HG03060 (cell line): ENCODE data around the gene SLC37A4.
"Not testable (repeated sequence)": the region's sequence is repeated elsewhere in the genome, so short reads cannot be mapped to it uniquely, and the experiment has no call there.

Experiments used
- ATAC-seq: cut with Tn5 transposase; IDR thresholded peaks from one replicate; pipeline ENCODE4 v1.9.1; 2021; ENCODE audit warnings: low read depth, moderate number of reproducible peaks; ENCODE audit not compliant: unreplicated experiment

SLC37A4 gene

DNA sequence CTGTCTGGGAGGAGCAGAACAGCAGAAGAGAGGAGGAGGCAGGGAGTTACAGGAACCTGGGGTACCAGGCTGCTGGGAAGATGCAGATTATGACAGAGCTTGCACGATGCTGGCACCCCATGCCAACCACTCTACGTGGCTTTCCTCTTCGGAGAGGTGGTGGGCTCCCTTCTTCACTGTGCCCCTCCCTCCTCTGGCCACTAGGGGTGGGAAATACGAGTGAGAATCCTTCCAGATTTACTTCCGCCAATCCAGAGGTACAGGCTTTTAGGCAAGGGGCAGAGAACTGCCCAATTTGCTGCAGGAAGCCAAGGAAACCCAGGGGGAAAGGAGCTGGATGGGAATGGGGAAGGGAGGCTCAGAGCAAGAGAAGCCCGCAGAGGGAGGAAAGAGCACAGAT, 14.0 kb upstream of the SLC37A4 start:
- ATAC-seq: no peak

DNA sequence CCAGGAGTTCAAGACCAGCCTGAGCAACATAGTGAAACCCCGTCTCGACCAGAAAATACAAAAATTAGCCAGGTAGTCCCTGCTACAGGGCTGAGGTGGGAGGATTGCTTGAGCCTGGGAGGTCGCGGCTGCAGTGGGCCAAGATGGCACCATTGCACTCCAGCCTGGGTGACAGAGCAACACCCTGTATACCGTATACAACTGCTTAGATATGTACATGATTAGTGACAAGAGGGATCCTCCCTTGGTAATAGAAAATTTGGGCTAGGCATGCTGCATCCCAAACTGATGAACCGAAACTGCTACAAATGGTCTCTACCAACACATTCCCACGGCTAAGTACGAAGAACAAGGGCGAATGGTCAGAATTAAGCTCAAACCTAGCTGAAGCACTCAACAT, 12.2 kb upstream of the SLC37A4 start:
- ATAC-seq: no peak

DNA sequence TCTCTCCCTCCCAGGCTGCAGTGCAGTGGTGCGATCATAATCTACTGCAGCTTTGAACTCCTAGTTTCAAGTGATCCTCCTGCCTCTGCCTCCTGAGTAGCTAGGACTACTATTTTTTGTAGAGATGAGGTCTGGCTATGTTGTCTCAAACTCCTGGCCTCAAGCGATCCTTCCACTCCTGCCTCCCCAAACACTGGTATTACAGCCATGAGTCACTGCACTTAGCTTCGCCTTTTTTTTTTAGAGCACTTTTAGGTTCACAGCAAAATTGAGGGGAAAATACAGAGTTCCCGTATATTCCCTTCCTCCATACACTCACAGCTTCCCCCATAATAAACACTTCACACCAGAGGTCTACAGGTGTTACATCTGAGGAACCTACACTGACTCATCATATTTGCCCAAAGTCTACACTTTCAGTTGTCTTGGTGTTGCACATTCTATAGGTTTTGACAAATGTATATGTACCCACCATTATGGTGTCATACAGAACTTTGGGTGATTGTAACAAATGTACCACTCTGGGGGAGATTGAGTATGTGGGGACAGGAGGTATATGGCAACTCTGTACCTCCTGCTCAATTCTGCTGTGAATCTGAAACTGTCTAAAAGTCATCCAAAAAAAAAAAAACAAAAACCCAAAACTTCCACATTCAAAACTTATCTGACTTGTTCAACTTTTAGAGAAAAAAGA, 11.3 kb upstream of the SLC37A4 start:
- ATAC-seq: no peak

DNA sequence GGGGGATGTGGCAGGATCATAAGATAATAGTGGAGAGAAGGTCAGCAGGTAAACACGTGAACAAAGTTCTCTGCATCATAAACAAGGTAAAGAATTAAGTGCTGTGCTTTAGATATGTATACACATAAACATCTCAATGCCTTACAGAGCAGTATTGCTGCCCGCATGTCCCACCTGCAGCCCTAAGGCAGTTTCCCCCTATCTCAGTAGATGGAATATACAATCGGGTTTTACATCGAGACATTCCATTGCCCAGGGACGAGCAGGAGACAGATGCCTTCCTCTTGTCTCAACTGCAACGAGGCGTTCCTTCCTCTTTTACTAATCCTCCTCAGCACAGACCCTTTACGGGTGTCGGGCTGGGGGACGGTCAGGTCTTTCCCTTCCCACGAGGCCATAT, 8.8 kb upstream of the SLC37A4 start:
- not testable (repeated sequence) for ATAC-seq

DNA sequence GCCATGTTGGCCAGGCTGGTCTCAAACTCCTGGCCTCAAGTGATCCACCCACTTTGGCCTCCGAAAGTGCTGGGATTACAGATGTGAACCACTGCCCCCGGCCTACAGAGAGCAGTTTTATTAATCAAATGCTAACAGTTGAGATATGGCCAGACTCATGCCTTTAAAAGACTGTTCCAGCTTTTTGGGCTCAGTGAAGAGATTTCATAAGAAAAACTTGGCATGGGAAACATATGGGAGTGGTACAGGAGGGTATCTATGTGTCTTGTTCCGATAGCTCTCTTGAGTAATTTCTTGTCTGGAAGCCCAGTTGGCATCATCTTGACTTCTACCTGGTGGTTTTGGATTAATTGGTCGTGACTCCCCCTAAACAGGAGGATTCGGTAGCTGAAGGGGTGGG, 8.2 kb upstream of the SLC37A4 start:
- no peak for ATAC-seq

DNA sequence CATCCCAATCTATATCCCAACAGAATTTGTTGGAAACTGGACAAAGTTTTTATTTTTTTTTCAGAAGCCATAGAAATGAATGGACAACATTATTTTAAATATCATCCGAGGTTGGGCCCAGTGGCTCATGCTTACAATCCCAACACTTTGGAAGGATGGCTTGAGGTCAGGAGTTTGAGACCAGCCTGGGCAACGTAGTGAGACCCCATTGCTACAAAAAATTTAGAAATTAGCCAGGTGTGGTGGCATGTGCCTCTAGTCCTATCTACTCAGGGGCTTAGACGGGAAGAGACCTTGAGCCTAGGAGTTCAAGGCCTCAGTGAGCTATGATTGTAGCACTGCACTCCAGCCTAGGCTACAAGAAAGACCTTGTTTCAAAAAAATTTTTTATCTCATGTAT, 4.1 kb upstream of the SLC37A4 start:
- ATAC-seq: no peak

DNA sequence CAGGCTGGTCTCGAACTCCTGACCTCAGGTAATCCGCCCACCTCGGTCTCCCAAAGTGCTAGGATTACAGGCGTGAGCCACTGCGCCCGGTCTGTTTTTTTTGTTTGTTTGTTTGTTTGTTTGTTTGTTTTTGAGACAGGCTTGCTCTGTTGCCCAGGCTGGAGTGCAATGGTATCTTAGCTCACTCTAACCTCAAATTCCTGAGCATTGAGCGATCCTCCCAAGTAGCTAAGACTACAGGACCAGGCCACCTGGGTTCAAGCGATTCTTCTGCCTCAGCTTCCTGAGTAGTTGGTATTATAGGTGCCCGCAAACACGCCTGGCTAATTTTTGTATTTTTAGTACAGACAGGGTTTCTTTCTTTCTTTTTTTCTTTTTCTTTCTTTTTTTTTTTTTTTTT, 2.7 kb upstream of the SLC37A4 start:
- not testable (repeated sequence) for ATAC-seq

DNA sequence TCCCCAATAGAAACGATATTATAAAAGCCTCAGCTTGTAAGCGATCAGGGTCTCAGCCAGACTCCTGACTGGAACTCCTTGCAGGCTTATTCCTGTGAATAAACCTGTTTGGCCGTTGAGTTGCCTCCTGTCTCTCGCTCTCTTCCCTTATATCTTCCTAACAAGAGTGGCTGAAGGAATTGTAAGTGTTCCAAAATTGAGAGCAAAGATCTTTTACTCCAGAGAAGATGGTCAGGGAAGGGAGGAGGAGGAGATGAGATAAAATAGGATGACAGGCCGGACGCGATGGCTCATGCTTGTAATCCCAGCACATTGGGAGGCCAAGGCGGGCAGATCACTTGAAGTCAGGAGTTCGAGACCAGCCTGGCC, 1.2 kb upstream of the SLC37A4 start:
- ATAC-seq: no peak

DNA sequence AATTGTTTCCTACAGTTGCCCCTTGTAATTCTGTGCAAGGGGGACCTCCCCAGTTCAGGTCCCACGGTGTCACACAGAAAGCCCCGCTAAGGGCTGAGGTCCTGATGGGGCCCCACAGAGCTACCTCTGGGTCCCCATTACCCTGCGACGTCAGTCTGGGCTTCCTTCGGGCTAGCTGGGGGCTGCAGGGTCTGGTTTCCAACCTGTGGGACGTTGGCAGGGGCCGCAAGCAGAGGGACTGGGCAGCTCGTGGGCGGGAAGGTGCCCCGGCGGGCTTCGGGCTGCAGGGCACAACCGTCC, 698 bp downstream of the SLC37A4 start:
- ATAC-seq: no peak

DNA sequence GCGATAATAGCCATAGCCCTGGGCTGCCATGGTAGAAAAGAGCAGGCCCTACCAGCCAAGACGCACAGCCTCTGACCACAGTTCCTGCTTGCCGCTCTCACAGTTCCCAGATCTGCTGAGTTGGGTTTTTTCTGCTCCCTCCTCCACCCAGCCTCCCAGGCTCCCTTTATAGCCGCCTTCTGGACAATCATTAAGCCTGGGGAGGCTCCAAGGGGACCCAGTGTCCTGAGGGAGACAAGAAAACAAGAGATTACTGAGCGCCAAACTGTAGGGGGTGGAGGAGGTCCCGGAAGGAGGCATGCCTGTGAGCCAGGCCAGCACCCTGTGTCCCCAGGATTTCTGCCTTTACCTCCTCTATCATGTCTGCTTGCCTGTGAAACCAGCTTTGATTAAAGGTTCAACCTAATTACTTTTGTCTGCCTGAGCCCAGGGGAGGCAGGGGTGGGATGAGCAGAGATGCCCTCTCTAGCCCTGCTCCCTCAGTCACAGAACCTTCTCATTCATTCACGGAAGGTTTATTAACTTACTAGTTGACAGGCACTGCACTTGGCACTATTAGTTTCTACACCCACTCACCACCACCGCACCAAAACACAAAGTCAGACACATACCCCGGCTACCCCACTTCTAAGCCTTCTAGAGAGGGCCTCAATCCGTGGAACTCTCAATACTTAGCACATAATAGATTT, 1.2 kb downstream of the SLC37A4 start:
- no peak for ATAC-seq

DNA sequence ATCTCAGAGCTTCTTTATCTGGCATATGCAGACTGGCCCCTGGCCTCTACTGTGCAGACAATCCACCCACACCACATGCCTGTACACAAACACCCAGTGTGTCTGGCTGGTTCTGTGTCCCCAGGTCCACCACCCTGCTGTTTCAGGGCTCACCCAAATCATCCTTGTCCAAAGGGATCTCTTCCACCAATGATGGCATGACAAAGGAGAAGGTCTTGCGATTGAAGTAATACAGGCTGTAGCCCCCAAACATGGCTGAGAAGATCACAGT, 1.7 kb downstream of the SLC37A4 start:
- no peak for ATAC-seq

DNA sequence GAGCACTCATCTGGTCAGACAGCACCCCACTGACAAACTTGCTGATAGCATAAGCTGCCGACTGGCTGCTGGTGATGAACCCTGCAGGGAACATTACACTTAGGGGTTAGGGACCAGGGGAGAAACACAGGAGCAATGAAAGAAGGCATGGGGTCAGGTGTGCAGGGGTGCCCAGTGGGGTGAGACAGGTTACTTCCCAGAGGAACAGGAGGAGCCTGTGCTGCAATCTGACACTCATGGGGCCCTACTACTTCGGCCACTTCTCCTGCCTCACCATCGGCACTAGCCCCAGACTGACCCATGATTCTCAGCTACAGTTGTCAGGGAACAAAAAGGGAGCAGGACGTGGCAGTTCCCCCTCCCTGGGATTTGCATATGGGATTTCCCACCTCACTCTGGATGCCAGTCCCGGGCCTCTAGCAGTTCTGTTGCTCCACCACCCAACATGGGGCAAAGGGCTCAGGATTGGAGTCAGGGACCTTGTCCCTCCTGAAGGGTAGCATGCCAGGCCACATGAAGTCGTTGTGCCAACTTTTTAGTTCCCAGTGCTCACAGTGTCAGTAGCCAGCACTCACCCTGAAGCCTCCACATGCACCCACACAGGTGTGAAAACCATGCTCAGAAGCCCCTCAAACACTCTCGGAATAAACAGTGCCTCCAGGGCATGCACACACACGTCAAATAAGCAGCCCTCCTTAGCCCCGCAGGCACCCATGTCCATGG, 2.2 kb downstream of the SLC37A4 start:
- no peak for ATAC-seq

DNA sequence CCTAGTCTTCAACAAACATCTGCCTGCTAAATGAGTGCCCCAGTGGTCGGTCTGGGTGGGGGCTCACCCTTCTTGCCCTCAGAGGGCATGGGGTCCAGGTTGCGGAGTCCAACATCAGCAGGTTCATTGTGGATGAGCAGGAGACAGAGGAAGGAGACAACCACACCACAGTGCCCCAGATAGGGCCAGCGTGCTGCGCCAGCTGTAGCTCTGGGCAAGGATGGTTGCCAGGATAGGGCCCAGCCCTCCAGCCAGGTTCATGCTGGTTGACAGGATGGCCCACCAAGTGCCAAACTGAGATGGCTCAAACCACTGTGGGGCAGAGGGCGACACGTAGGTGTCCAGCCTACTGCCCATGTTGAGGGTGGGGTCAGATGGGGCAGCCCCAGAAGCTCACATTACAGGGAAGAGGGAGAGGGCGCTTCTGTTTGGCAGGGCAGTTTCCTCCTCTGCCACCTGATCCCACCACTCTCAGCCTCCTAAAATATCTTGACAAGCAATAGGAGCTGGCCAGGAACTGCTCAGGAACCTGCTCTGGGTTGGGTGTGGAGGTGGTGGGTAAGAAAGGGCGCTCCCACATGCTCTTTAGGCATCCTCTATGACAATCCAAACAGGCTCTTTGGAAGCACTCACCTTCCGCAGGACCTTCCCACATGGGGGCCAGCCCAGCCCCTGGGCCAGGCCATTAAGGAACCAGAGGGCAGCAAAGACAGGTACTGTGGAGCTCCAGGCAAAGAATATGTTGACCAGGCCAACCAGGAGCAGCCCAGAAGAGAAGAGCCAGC, 2.9 kb downstream of the SLC37A4 start:
- no peak for ATAC-seq

DNA sequence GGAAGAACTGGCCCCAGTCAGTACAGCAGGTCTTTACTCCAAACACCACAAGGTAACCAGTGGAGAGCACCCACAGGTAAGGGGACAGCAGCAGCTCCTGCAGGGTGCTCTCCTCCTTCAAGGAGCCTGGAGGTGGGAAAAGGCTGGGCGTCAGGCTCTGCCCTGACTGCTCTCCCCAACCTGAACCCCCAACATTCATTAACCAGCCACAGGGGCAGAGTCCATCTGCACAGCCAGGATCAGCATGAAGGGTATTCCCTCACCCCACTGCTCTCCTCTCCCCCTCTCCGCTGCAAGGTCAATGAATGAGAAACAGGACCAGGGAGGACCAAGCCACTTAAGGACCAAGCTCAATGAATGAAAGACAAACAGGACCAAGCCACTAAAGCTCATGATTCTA, 3.7 kb downstream of the SLC37A4 start:
- ATAC-seq: no peak

DNA sequence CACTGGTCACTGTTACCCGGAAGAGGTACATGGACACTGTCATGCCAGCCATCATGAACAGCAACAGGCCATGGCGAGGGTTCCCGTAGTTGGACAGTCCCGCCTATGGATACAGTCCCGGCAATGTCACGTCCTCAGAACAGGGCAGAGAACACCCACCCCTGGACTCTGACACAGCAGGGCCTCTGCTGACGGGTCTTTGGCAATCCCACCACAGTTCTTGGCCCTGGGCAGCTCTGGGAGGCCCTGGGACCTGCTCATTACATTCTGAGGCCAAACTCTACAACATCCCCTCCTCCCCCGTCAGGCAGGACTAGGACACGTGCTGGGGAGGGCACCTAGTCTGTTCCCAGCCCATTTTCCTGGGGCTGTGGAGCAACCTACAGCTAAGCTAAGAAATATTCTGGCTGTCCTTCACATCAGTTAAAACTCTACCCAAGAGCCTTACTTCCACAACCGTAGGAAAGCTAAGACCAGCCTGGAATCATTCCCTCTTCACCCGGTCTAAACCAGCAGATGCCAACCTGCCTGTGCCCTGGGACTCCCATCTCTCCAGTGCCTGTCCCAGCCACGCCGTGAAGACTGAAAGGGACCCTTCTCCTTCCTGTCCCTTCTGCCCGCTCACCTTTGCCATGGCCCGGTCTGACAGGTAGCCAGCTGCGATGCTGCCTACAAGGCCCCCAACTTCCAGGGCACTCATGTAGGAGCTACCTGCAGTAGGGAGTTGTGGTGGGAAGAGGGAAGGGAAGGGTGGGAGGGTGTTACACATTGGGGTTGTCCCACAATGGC, 4.5 kb downstream of the SLC37A4 start:
- no peak for ATAC-seq

DNA sequence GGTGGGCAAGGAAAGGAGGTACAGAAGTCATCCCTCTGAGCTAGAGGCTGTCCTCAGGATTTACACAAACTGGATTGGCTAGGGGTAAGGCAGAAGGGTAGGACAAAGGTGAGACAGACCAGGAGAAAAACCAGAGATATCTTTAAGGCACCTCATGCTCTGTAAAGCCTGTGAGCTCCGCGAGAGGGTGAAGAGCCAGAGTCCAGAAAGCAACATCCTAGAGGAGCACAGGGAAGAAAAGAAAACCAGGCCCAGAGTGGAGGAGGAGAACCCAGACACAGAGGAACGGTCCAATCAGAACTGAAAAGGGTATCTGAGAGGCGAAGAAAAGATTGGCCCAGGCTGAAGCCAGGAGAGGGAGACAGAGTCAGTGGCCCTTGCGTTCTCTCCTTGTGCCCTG, 5.1 kb downstream of the SLC37A4 start:
- ATAC-seq: no peak

DNA sequence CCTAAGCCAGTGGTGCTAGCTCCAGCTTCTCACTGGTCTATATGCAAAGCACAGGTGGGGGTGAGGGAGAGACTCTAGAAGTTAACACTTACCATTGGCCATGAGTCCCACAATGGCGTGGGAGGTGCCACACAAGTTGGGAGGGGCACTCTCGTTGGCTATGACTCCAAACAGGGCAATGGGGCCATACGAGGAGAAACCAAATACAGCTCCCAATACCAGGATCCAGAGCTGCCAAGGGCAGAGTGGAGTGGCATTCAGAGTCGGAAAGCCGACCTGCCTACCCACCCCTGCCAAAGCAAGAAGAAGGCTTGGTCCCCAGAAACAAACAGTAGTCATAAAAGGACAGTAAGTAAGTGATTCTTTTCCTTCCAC, 5.6 kb downstream of the SLC37A4 start:
- ATAC-seq: no peak

DNA sequence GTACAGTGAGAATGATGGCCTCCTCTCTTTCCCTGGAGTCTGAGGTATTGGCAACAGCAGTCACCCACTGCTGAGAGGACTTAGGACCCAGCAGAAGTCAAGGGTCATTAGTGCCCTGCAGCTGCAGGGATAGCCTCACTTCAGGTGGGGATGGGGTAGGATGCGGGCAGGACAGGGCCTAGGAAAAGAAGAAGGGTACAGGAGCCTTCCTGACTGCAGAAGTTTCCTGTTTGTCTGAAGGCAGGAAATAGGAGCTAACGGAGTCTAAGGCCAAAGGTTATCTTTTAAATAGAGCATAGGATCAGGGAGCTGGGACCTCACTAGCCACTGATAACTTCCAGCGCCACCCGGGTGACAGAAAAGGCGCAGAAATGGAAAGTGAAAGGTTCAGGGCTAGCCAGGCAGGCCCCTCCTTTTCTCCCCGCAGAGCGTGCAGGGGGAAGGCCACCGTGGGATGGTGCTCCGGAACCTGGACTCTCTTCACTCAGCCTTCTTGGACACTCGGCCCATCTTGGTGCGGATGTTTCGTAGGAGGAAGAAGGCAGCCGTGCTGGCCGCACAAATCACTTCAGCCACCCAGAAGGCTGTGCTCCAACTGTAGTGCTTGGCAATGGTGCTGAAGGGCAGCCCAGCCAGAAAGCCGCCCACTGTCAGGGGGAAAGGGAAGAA, 6.1 kb downstream of the SLC37A4 start:
- no peak for ATAC-seq

DNA sequence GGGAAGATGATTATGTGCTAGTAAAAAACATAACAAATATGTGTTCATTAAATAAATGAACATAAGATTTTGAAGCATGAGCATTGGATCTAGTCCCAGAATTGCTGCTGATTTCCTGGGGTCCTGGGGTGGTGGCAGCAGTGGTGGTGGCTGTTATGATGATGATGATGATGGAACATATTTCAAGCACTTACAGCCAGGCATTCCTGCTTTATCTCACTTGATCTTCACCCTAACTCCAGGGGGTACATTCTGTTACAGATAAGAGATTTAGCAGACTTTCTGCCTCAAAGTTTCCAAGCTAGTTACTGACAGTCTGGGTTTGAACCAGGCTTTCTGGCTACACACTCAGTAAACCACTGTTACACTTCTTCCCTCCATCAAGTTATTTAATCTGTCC, 6.9 kb downstream of the SLC37A4 start:
- no peak for ATAC-seq

DNA sequence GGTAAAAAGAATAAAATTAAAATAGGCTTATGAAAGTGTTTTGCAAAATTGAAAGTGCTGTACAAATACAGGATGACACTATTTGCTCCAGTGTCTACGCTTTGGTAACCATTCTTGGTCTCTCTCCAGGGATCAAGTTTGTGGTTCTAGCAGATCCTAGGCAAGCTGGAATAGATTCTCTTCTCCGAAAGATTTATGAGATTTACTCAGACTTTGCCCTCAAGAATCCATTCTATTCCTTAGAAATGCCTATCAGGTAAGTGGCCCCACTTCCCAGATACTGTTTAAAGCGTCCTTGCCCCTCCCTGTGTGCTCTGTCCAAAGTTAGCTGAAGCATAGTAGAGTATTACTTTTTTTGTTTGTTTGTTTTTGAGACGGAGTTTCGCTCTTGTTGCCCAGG, 9.0 kb downstream of the SLC37A4 start:
- no peak for ATAC-seq
